Activated CD4-positive, alpha-beta T cell treated with anti-CD3 and anti-CD28 coated beads, Interleukin-2, amount 50 U/mL, for 16 hours (primary cell): ENCODE data around the gene SIPA1.
"Not testable (repeated sequence)": the region's sequence is repeated elsewhere in the genome, so short reads cannot be mapped to it uniquely, and the experiment has no call there.

Experiments
- DNase-seq: peaks from one replicate; pipeline ENCODE4 v3.0.0-alpha.2; 2020

The SIPA1 gene

DNA sequence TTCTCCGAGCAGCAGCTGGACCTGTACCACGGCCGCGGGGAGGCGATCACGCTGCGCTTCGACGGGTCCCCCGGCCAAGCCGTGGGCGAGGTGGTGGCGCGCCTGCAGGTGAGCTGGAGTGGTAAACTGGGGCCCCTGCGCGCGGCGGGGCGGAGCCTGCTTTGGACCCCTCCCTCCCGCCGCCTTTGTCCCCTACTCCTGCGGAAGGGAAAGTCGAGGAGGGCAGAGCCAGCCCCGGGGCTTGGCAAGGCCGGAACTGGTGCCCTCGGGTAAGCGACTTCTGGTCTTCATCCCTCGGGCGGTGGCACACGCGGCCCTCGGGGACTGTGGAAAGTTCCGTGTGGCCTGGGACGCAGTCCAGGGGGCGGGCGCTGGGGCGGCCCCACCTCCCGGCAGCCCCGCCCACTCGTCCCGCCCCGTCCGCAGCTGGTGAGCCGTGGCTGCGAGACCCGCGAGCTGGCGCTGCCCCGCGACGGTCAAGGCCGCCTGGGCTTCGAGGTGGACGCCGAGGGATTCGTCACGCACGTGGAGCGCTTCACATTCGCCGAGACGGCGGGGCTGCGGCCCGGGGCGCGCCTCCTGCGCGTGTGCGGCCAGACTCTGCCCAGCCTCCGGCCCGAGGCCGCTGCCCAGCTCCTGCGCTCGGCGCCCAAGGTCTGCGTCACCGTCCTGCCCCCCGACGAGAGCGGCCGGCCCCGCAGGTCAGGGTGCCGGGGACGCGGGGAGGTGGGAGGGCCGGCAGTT, 9.2 kb downstream of the SIPA1 start:
- DNase-seq: no peak

DNA sequence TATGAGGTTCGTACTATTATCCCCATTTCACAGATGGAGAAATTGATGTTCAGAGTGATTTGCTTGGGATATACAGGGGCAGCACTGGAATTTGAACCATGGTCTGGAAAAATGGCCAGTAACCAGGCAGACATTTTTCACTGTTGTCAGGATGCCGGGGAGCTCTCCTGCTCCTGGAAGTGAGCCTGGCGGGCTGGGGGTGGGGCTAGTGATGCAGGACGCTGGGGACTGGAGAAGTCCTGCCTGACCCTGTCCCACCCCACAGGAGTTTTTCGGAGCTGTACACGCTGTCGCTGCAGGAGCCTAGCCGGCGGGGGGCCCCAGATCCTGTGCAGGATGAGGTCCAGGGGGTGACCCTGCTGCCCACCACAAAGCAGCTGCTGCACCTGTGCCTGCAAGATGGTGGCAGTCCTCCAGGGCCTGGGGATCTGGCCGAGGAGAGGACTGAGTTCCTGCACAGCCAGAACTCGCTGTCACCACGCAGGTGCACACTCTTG, 11.1 kb downstream of the SIPA1 start:
- DNase-seq: no peak

DNA sequence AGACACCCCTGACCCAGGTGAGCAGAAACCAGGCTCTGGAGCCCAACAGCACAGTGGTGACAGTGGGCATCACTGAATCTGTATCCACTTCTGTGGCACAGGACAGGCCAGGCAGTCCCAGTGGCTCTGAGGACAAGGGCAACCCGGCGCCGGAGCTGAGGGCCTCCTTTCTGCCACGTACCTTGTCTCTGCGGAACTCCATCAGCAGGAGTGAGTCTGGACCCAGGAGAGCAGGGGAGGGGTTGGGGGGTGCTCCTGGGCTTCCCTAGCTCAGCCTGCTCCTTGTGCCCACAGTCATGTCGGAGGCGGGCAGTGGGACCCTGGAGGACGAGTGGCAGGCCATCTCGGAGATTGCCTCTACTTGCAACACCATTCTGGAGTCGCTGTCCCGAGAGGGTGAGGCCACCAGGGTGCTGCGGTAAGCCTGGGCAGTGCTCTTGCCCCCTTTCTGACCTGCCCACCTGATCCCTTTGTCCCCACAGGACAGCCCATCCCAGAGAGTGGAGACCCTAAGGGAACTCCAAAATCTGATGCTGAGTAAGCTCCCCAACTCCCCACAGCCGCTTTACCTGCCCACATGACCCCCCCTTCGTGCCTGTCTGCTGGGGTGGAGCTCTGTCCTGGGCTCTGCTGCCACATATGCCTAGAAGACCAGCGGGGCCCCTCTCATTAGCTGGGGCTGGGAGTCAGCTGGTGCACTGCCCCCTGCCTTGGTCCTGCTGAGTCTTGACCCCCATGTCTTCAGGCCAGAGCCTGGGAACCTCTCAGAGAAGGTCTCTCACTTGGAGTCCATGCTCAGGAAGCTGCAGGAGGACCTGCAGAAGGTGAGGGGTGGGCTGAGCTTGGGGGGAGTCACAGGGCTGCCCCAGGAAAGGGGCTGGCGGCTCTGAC, 12.0 kb downstream of the SIPA1 start:
- DNase-seq: no peak

DNA sequence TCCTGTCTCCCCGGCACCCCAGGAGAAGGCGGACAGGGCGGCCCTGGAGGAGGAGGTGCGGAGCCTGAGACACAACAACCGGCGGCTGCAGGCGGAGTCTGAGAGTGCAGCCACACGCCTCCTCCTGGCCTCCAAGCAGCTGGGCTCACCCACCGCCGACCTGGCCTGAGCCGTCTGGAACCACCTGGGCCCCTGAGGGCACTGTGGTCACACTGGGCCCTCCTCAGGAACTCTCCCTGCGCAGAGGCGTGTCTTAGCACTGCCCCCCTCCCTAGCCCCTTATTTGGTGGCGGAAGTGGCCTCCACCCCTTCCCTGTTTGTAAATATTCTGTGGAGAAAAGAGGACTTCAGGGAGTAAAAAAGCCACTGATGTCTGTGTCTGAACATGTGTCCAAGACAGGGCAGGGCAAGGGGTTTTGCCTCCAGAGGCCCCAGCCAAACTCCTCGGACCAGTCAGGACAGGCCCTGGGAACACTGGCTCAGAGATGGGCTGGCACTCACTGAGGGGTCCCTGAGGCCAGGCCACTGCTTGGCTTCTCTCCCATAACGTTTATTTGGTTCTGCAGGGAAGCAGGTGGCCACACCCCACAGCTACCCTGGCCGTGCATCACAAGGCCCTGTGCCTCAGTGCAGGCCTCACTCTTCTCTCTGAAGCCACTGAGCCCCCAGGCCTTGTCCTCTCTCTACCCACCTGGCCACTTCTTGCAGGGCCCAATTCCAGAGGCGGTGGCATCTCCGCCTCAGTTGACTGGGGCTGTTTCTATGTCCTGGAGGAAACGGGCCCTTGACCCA, 12.8 kb downstream of the SIPA1 start:
- no peak for DNase-seq

DNA sequence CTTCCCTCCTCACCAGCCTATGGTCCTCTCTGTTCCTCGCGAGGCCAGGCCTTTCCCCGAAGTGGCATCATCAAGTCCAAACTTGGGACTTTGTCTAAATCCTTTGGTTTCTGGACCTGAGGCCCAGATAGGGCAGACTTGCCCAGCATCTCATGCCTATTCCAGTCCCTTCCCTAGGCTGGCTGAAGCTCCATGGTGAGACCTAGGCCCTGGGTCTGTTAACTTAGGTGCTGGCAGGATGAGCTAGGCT, 13.4 kb downstream of the SIPA1 start:
- DNase-seq: no peak

DNA sequence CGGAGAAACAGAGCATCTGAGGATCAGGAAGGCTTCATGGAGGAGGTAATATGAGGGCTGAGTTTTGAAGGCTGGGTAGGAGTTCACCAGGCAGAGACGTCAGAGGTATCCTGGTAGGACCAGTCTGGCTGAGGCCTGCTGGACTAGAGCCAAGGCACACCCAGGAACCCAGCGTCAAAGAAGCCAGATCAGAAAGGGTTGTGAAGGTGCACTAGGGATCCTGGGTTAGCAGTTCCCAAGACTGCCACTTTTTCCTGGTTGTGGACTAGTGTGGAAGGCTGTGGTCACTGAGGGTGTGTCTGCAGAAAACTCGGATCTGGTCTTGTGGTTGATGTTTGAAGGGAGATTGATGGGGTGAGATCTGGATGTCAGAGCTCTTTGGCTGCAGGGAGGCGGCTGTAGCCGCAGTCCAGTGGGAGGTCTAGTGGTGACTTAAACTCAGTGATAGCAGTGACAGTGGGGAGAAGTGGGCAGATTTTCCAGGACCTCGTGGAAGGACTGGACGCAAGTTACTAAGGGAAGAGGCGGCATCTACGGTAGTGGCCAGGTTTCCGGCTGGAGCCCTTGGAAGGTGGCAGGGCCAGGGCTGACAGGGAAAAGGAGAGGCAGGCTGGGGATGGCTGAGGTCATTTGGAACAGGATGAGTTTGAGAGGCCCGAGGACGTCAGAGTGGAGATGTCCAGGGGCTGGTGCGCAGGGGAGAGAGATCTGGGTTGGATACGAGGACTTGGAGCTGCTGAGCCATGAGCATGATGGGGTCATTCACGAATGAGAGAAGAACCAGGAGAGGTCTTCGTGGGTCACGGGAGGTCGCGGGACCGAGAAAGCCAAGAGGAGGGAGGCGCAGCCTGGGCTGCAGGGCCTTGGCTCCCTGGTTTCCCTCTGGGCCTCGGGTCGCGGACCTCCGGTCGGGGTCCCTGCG, 13.9 kb downstream of the SIPA1 start:
- DNase-seq: no peak

DNA sequence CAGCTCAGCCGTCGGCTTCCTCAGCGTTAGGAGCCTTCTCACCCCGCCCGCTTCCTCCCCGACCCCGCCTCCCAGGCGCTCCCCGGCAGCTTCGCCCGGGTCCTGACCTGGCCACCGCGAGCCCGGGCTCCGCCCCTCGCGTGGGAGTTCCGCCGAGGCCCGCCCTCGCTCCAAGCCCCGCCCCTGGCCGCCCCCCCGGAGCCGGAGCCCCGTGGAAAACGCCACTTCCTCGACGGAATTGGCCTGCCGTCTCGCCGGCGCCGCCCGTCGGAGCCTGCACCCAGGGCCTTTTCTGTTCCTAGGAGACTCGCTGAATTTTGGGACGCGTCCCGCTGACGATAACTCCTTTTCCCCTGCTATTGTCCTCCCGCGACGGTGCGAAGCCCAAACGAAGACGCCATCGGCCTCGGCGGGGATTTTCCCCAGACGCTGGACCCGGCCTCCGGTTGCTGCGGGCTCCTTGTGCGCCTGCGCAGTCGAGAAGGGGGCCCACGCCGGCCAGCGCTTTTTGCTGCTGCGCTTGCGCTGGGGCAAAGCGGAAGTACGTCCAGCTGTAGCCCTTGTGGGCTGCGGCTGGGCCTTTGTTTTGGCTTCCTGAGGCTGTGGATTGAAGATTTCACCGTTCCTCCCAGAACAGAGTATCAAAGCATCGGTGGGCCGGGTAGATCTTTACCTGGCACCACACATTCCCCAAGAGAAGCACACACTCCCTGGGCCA, 14.8 kb downstream of the SIPA1 start:
- peak; percentile 94 for DNase-seq

DNA sequence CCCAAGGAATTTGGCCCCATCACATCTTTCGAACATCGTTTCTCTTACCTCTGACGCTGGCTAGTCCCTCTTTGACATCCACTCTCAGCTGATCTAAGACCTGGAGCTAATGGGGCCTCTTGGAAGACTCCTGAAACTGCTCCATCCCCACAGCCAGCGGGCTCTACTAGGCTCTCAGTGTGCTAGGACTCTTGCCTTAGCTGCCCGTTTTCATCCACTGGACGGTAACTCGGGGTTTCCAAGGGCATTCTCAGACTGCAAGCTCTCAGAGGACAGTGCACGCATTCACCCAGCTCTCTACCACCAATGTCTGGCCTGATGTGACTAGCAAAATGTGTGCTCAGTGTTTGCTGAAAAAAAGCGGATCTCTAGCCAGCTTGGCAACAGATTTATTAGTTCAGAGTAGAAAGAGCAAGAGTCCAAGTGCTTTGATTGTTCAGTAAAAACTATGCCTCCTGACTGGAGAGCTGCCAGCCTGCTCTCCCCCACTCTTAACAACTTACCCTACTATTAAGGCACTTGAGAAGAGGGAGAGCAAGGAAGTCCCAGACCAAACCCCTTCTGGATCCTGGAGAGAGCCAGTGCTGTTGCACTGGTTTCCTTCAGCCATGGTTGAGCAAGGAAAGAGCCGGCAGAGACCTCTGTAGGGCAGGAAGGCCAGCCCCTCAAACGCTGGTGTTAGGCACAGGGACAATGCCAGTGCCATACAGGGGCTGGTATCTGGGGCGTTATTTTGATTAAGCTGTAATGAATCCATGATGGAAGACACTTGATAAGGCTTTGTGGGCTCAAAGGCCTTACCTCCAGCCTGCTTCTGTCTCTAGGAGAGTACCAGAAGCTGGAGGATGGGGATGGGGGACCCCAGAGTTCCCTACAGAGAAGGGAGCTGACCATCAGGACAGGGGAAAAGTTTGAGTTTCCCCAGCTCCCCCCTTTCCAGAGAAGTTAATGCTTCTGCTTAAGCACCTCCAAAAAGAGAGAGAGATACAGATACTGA, 15.6 kb downstream of the SIPA1 start:
- DNase-seq: no peak

DNA sequence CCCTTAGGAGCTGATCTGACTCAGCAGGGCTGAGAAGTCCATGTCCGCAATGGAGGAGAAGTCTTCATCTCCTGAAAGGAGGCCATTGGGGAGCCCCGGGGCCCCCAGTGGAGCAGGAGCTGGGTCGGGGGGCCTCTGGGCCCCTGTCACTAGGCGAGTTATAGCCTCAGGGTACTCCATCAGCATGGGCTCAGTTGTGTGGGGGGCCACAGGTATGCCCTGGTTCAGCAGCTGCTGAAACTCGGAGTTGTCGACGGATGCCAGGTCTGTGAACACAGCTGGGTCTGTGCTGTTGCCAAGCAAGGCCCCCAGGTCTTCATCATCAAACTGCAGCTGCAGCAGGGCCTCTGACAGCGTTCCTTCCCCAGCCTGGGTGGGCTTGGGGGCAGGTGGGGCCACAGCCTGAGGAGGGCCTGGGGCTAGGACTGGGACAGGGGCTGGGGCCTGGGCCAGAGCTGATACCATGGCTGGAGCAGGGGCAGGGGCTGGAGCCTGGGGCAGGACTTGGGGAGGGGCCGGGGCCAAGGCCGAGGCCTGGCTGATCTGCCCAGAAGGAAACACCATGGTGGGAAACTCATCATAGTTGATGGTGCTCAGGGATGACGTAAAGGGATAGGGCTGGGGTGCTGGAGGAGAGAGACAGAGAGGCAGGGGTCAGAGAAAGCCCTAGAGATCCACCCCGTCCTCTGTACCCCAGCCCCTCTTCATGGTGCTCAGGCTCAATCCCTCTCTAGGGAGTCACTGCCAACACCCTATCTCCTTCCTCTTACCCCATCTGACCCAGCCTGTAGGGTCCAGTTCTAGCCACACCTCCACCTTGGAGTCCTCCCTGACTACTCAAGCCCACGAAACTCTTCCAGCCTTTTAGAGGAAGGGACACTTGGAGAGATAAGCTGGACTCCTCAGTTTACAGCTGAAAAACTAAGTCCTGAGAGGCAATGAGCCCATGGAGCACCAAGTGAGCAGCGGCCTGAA, 16.8 kb downstream of the SIPA1 start:
- no peak for DNase-seq

DNA sequence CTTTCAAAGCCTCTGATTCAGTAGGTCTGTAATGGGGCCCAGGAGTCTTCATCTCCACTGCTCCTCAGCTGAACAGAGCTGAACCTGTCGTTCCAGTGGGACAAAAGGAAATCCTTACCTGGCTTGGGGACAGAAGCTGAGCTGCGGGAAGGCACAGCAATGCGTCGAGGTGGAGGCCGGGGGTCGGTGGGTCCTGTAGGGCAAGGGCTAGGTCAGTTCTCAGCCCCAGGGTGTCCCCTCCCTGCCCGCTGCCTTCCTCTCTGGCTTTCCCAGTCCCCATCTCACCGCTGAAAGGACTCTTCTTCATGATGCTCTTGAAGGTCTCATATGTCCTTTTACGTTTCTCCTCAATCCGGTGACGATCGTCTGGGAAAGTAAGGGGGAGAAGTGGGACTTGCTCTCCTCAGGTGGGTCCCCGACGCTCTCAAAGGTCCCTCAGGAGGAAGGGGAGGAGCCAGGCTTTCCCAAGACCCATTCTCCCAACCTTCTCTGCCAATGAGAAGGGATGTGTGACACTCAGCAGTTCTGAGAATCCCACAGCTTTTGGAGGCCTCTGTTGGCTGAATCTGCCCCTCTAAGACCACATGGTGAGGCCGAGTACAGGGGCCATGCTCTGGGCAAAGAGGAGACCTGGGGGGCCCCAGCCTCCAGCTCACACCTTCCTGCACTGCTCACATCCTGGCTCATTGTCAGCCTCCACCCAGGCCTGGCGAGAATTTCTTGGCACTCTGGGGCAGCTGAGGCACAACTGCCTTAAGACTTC, 17.9 kb downstream of the SIPA1 start:
- DNase-seq: no peak

DNA sequence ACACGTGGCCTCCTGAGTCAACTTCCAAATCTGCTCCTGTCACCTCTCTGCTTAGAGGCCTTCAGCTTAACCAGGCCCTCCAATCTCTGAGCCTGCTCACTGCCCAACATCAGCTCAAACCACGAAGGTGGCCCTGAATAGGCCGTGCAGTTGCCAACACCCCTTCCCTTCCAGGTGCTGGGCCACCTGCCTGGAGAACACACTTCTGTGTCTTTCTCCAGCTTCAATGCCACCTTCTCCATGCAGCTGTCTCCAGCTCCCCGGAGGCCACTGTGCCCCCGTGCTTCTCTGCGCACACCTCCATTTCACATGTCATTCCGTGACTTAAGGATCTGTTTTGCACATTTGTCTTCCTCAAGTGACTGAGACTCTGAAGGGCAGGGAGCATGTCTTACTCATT, 19.5 kb downstream of the SIPA1 start:
- DNase-seq: no peak

DNA sequence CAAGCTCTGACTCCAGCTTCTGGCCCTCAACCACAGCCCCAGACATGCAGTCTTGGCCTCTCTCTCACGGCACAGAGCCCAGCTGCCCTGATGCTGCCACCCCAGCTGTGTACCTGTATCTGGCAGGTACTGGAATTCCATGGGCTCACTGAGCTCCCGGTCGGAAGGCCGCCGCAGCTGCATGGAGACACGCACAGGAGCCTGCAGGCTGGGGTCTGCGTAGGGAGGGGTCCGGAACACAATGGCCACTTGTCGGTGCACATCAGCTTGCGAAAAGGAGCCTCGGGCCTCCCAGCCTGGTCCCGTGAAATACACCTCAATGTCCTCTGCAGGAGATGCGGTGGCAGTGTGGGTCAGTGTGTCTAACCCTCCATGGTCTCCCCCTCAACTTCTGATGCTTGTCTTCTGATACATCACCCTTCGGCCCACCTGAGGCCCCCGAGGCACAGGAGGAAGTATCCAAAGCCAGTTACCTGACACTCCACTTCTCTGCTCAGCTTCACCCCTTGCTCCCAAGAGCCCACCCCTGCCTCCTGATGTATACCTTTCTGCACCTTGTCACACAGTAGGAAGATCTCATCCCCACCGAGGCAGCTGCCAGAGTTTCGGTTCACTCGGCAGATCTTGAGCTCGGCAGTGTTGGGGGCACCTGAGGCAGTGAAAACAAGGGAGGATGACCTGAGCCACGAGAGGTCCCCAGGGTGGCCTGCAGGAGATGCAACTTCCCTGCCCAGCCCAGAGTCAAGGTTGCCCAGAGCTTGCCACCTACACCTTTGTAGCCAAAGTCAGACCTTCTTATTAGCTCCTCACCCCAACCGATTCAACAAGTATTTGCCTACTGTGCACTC, 20.5 kb downstream of the SIPA1 start:
- no peak for DNase-seq

DNA sequence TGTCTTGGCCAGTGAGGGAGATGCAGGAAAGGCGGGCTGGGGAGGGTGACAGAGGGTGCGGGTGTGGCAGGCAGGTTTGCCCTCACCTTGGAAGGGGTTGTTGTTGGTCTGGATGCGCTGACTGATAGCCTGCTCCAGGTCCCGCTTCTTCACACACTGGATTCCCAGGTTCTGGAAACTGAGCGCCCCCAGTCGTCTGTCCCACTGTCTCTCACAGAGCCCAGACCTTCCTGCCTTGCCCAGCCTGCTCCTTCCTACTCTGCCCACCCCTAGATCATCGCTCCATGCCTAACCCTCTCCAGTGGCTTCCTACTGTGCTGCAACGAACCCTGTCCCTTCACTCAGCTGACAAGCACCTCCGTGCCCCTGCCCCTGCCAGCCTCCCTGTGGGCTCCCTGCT, 22.1 kb downstream of the SIPA1 start:
- no peak for DNase-seq

DNA sequence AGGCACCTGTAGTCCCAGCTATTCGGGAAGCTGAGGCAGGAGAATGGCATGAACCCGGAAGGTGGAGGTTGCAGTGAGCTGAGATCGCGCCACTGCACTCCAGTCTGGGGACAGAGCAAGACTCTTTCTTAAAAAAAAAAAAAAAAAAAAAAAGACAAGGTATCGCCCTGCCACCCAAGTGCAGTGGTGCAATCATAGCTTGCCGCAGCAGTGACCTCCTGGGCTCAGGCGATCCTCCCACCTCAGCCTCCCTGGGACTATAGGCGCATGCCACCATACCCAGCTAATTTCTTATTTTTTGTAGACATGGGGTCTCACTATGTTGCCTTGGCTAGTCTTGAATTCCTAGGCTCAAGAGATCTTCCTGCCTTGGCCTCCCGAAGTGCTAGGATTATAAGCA, 23.0 kb downstream of the SIPA1 start:
- DNase-seq: not testable (repeated sequence)

DNA sequence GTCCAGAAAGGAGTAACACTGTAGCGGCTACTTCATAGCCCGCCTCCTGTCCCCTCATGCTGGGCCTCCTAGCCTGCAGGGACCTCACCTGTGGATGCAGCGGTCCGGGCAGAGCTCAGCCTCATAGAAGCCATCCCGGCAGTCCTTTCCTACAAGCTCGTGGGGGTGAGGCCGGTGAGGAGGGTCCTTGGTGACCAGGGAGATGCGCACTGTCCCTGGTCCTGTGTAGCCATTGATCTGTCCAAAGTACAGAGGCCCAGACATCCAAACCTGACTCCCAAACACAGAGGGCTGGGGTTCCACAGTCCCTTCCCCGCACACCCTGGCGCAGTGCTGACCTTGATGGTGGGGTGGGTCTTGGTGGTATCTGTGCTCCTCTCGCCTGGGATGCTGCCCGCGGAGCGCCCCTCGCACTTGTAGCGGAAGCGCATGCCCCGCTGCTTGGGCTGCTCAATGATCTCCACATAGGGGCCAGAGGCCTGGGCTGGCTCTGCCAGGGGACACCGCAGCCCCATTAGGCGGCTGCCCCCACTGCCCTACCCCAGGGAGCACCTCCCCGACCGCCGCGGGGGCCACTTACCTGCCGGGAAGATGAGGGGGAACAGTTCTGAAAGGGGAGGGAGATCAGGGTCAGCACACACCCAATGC, 23.8 kb downstream of the SIPA1 start:
- DNase-seq: no peak

DNA sequence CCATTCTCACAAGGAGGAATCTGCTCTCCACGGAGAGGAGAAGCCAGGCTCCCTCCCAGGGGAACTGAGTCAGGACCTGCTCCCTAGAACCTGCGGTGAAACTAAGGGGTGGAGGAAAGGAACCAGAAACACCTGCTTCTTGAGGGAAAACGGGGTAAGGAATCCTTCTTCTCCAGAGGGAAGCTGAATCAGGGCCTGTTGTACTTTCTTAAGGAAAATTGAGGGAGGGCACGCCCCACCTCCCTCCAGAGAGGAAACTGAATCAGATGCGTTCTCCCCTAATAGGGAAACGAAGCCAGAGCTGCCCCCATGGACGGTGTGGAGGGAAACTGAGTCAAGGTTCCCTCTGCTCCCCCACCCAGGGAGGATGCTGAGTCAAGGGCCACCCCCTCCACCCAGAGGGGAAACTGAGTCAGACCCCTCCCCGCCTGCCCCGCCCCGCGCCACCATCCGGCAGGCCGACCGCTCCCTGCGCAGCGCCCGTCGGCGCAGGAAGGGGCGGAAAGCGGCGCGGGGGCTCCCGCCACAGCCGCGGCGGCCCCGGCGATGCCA, 24.4 kb downstream of the SIPA1 start:
- DNase-seq: no peak
